Retina (tissue), 1 donor: ENCODE measurements around the gene IFI44L.
A peak's percentile ranks its signal among the peaks of the same experiment; 100 is the strongest.

Experiments used
- DNase-seq: peaks from one replicate; pipeline ENCODE4 v3.0.0-alpha.2; 2016

The IFI44L gene

GRCh38 chr1:78619803-78620579, at the start of gene IFI44L:
IFI44L (plus strand) TSS chr1:78620448; CDS start chr1:78627916, 7,468 bp downstream.
- DNase-seq = peak; percentile 22

DNA sequence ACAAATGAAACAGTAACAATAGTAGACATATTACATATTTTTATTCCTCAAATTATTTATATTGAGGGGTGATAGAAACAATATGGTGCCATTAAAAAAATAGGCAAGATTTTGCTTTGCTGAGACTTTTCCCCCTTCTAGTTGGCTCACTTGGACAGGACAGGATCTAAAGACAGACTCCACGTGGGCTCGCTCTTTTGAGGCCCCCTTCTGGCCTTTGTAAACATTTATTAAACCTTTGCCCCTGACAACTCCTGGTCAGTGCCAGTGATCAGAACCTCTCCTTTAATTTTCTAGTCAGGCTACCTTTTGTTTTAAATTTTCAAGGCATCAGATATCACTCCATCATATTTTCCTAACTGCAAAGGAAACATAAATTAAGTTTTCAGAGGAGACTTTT, 49.7 kb upstream of the IFI44L start:
- no peak for DNase-seq

DNA sequence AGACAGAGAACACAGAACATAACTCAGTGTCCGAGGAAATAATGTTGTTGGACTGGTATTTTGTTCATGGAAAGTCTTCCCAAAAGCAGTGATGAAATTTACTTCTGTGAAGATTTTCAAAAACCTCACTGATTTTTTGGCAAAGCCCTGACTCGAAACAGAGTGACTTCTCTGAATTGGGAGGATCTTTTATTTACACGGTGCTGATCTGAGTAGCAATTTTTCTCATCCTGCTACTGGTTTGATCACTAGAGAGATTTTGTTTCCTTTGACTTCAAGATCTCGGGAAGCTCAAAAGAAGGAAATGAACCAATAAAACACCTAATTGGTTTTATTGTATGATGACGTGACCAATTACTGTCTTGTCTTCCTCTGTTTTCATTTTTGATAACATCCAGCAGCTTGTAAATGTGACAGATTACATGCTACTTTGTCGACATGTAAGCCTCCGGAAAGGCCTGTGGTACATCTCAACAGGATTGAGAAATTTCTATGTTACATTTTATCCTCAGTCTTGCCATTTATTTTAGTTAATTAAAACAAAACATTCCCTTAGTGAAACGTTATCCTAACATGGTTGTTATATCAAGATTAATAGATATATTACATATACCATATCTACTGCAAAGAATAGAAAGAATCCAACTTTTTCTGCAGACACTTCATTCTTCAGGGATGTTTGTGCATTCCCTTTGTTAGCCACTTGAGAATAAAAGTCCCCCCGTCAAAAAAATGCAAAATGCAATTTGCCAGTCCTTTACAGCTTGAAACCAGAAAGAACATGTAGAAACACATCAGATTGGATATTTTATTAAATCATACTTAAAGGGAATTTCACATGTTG, 42.8 kb upstream of the IFI44L start:
- no peak for DNase-seq

DNA sequence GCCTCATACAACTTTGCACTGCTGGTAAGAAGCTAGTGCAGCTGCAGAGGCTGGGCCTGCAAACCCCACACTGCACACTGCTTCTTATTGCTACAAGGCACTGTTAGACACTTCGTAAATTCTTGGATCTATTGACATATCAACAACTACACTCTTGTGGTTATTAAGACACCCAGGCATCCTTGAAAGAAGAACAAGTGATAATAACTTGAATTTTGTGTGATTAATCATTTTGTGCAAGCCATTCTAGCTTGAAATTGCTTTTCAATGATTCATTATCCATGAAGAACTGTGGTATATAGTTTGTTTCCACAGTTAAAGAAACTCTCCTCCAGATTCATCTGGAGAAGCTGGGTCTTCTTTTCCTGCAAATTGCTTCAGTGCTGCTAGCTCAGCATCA, 33.7 kb upstream of the IFI44L start:
- DNase-seq = no peak

DNA sequence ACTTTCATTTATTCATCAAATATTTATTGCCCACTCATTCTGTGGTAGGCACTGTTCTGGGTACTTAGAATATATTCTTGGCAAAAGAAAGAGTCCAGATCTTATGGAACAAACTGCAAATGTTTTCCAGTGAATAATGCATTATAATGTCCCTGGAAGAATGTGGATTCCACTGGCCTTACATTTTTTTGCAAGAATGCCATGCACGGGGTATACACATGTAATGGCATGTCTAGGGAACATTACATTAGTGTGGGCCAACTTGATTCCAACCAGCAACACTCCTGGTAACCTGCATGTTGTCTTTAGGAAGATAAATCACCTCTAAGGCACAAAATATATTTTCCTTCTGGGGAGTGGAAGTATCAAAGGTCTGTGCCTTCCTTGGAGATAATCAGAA, 33.0 kb upstream of the IFI44L start:
- DNase-seq = no peak

- no peak for DNase-seq
These were observed 28.3 kb upstream of the IFI44L start for GRCh38 chr1:78591971-78592370.

GRCh38 chr1:78599294-78599693, 21.0 kb upstream of the IFI44L start:
- no peak for DNase-seq

DNA sequence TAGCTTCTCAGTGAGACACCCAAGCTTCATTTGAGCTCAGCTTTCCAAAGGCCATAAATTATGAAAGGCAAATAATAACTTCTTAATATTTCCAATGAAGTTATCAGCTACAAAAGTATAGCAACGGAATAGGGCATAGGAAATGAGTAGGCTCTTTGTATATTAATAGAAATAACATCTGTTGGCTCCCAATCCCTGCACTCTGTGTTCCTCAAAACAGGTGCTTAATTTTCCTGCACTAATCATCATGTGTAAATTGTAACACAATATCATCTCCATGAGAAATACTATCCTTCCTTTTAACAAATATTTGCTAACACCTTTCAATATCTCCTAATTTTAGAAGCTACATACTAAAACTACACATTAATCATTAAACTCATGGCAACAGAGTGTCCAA, 19.2 kb upstream of the IFI44L start:
- no peak for DNase-seq

GRCh38 chr1:78603206-78603605, 17.0 kb upstream of the IFI44L start:
- no peak for DNase-seq

- no peak for DNase-seq
These were observed 15.6 kb upstream of the IFI44L start for GRCh38 chr1:78604643-78605042.

- DNase-seq = no peak
These were observed 14.0 kb upstream of the IFI44L start for GRCh38 chr1:78606274-78606673.

GRCh38 chr1:78607334-78607927, 12.8 kb upstream of the IFI44L start:
- peak; percentile 9 for DNase-seq

DNA sequence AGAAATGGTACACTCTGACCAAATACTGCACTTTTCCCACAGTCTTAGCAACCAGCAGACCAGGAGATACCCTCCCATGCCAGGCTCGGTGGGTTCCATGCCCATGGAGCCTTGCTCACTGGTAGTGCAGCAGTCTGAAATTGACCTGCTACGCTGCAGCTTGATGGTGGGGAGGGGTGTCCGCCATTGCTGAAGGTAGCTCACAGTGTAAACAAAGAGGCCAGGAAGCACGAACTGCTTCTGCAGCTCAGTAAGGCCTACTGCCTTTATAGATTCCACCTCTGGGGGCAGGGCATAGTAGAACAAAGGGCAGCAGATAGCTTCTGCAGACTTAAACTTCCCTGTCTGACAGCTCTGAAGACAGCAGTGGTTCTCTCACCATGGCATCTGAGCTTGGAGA, 12.3 kb upstream of the IFI44L start:
- DNase-seq = no peak

GRCh38 chr1:78617615-78618026, 2.6 kb upstream of the IFI44L start:
- DNase-seq = peak; percentile 72

DNA sequence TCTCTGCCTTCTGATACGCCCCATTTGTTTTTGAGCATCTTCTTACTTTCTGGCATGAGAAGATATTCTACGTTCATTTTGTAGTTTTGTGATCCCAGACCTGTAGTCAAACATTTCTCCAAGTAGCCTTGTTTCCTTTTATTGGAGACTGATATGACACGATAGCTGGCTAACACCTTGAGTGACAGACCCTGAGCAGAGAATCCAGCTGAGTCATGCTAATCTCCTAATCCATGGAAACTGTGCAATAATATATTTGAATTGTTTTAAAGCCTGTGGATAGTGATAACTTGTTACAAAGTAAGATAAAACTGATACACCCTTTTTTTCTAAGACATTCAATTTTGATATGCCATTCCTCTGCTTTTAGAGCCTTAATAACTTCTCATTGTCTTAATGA, 1.2 kb upstream of the IFI44L start:
- no peak for DNase-seq

GRCh38 chr1:78619446-78619802, 824 bp upstream of the IFI44L start:
- DNase-seq = peak; percentile 22

DNA sequence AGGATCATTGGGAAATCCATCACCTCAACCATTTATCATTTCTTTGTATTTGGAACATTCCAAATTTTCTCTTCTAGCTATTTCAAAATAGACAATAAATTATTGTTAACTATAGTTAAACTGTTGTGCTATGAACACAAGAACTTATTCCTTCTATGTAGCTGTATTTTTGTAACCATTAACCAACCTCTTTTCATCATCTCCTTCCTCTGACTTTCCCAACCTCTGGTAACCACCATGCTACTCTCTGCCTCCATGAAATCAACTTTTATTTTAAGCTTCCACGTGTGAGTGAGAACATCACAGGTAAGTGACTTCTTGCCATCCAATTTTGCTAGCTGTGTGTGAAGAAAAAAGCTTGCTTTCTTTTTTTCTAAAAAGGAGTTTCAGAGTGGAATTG, 418 bp downstream of the IFI44L start:
- DNase-seq = no peak

GRCh38 chr1:78622548-78622947, 2.3 kb downstream of the IFI44L start:
- DNase-seq = no peak

DNA sequence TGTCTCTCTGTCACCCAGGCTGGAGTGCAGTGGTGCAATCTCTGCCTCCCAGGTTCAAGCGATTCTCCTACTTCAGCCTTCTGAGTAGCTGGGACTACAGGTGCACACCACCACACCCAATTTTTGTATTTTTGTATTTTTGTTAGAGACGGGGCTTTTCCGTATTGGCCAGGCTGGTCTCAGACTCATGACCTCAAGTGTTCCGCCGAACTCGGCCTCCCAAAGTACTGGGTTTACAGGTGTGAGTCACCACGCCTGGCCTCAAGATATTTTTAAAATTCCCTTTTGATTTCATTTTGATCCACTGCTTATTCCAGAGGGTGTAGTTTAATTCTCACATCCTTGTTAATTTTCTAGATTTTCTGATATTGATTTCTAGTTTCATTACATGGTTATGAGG, 3.8 kb downstream of the IFI44L start:
- no peak for DNase-seq

GRCh38 chr1:78627321-78627720, 7.1 kb downstream of the IFI44L start:
- no peak for DNase-seq

DNA sequence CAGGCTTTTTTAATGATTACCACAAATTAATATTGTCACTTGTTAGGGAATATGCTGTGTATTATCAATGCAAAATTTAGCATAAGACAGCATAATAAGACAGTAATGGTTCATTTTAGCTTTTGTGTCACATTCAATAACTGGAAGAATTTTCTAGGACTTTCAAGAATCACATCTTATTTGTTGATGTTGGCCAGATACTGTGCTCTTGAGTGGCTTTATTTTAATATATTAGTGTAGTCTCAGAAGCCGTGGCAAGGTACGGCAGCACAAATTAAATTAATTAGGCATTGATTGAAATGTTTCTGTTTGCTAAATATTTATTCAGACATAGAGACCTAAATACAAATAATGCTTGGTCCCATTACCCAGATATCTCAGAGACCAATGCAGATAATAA, 10.4 kb downstream of the IFI44L start:
- DNase-seq = no peak

DNA sequence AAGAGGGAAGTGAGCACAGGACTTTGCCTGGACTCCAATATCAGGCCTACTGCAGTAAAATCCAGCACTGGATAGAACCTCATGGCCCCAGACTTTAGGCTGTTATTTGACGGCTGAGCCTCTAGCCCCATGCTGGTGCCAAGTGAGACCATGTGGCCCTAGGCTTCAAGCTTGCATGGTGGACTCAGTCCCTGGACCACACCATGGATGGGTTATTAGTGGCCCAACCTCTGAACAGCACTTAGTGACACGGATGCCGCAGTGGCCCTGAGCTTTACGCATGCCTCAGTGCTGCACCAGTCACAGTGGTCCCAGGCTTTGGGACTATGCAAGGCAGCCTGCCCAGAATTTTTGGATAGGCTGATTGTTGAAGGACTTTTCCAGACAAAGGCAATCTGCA, 13.0 kb downstream of the IFI44L start:
- DNase-seq = no peak

DNA sequence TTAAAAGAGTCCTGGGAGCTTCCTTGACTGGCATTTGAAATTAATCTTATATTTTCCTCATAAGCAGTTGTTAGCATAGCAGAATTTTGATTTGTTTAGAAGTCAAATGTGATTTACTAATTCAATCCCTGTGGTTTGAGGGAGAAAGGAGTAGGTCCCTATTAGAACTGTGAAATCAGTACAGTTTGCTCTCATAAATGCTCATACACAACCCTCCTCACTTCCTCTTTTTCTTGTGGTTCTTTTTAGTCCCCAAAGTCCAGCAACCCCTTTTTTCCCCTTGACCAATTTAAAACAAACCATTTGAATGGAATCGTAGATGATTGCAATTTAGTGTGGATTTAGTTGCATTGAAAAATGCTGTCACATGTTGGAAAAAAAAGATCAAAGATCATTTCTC, 20.2 kb downstream of the IFI44L start:
- DNase-seq = no peak

GRCh38 chr1:78641558-78641957, 21.3 kb downstream of the IFI44L start:
- no peak for DNase-seq
